ENCODE measurements around the gene AP1M2.

The AP1M2 gene

DNA sequence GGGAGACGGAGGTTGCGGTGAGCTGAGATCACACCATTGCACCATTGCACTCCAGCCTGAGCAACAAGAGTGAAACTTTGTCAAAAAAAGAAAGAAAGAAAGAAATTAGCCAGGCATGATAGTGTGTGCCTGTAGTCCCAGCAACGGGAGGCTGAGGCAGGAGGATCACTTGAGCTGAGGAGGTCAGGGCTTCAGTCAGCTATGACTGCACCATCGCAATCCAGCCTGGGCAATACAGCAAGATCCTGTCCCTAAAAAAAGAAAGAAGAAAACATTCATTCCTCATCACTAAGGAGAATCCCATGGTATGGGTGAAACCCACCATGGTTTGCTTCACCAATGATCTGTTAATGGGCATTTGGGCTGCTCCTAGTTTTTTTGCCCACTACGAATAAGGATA is 13.0 kb upstream of the AP1M2 start:
- Histone ChIP-seq H3K27ac (ENCODE audit: low read depth, low read length, severe bottlenecking) (no peak overlapping the region), H3K4me3 (ENCODE audit: extremely low read depth, insufficient read depth, low read length, poor library complexity, severe bottlenecking) (no peak overlapping the region), H3K4me1 (ENCODE audit: control insufficient read depth, insufficient read depth, low read length, poor library complexity, severe bottlenecking) (peaks cover 17% of the 10 kb centered on the region), H3K36me3 (ENCODE audit: control insufficient read depth, insufficient read depth, low read length) (no peaks in the 10 kb centered on the region), H3K9me3 (ENCODE audit: control insufficient read depth, low read length) (no peaks in the 10 kb centered on the region)
- WGBS, 2 experiments (ENCODE audit: insufficient coverage in 2 of 2): 97 to 100% methylated on average over 3 to 4 of the region's 5 CpGs

DNA sequence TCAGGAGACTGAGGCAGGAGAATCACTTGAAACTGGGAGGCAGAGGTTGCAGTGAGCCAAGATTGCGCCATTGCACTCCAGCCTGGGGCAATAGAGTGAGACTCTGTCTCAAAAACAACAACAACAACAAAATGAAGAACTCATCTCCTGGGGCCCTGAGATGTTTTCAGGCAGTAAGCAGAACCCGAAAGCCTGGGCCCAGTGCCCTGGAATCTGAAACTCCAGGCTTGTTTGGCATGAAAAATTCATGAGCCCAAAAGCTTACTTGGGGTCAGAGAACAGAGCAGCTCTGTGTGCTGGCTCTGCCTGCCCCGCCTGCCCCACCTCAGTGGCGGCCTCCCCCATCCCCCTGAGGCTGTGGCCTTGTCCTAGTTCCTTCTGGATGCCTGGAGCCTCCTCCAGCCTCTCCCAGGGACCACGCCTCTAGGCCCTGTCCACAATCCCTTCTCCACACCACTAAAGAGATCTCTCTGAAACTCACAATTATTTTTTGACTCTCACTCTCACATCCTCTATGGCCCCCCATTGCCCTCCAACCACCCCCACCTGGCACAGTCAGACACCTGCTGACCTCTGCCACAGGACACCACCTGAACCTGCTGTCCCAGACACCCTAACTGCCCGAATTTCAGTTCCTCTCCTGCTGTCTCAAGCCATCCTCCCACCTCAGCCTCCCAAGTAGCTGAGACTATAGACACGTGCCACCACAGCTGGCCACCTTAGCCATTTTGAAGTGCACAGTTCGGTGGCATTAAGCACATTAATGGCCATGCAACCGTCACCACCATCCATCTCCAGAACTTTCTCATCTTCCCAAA is 6.9 kb upstream of the AP1M2 start:
- no peaks in the 10 kb centered on the region for H3K9me3 ChIP-seq (ENCODE audit: control insufficient read depth, low read length)
- H3K4me1 ChIP-seq (ENCODE audit: control insufficient read depth, insufficient read depth, low read length, poor library complexity, severe bottlenecking): no peaks in the 10 kb centered on the region
- 82 to 87% methylated on average over 7 to 9 of the region's 9 CpGs for WGBS, 2 experiments (ENCODE audit: insufficient coverage in 2 of 2)
- no peaks in the 10 kb centered on the region for H3K36me3 ChIP-seq (ENCODE audit: control insufficient read depth, insufficient read depth, low read length)
- no peak overlapping the region for H3K4me3 ChIP-seq (ENCODE audit: extremely low read depth, insufficient read depth, low read length, poor library complexity, severe bottlenecking)
- no peak overlapping the region for H3K27ac ChIP-seq (ENCODE audit: low read depth, low read length, severe bottlenecking)

DNA sequence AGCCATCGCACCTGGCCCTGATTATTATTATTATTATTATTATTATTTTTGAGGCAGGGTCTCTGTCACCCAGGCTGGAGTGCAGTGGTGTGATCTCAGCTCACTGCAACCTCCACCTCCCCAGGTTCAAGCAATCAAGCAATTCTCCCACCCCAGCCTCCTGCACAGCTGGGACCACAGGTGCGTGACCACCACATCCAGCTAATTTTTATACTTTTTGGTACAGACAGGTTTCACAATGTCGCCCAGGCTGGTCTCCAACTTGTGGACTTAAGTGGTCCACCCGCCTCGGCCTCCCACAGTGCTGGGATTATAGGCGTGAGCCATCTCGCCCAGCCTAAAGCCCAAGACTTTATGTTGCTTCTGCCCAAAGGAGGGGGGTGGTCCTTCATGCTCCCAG is 6.0 kb upstream of the AP1M2 start:
- no peaks in the 10 kb centered on the region for H3K4me1 ChIP-seq (ENCODE audit: control insufficient read depth, insufficient read depth, low read length, poor library complexity, severe bottlenecking)
- H3K4me3 ChIP-seq (ENCODE audit: extremely low read depth, insufficient read depth, low read length, poor library complexity, severe bottlenecking): no peak overlapping the region
- 83 to 97% methylated on average over 4 to 6 of the region's 7 CpGs for WGBS, 2 experiments (ENCODE audit: insufficient coverage in 2 of 2)
- H3K9me3 ChIP-seq (ENCODE audit: control insufficient read depth, low read length): no peaks in the 10 kb centered on the region
- no peak overlapping the region for H3K27ac ChIP-seq (ENCODE audit: low read depth, low read length, severe bottlenecking)
- no peaks in the 10 kb centered on the region for H3K36me3 ChIP-seq (ENCODE audit: control insufficient read depth, insufficient read depth, low read length)

DNA sequence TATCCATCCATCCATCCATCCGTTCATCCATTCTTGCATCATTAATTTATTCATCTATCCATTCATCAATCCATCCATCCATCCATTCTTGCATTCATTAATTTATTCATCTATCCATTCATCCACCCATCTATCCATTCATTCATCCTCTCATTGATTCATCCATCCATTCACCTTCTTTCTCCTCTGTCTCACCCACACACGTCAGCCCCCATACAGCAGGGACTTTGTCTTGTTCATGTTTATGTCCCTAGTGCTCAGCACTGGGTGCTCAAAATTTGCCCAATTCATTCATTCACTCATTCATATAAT is 683 bp upstream of the AP1M2 start:
- Histone ChIP-seq H3K27ac (ENCODE audit: low read depth, low read length, severe bottlenecking) (no peak overlapping the region), H3K4me1 (ENCODE audit: control insufficient read depth, insufficient read depth, low read length, poor library complexity, severe bottlenecking) (no peaks in the 10 kb centered on the region)
- 91 to 95% methylated on average over 2 of the region's 2 CpGs for WGBS, 2 experiments (ENCODE audit: insufficient coverage in 2 of 2)

DNA sequence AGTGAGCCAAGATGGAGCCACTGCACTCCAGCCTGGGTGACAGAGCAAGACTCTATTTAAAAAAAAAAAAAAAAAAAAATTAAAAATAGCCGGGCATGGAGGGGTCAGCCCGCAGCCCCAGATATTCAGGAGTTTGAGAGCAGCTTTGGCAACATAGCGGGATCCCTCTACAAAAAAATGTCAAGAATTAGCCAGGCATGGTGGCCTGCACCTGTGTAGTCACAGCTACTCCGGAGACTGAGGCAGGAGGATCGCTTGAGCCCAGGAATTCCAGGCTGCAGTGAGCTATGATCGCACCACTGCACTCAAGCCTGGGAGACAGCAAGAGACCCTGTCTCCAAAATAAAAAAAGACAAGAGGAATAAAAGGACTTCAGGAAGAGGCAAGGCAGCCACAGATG is 716 bp downstream of the AP1M2 start:
- Histone ChIP-seq H3K4me3 (ENCODE audit: extremely low read depth, insufficient read depth, low read length, poor library complexity, severe bottlenecking) (no peak overlapping the region), H3K4me1 (ENCODE audit: control insufficient read depth, insufficient read depth, low read length, poor library complexity, severe bottlenecking) (no peaks in the 10 kb centered on the region), H3K9me3 (ENCODE audit: control insufficient read depth, low read length) (no peaks in the 10 kb centered on the region), H3K27ac (ENCODE audit: low read depth, low read length, severe bottlenecking) (no peak overlapping the region), H3K36me3 (ENCODE audit: control insufficient read depth, insufficient read depth, low read length) (no peaks in the 10 kb centered on the region)
- 96 to 98% methylated on average over 5 to 6 of the region's 6 CpGs for WGBS, 2 experiments (ENCODE audit: insufficient coverage in 2 of 2)

More for the DNA sequence above, 683 bp upstream of the AP1M2 start:
- Histone ChIP-seq H3K4me3 (ENCODE audit: extremely low read depth, insufficient read depth, low read length, poor library complexity, severe bottlenecking) (no peak overlapping the region), H3K9me3 (ENCODE audit: control insufficient read depth, low read length) (no peaks in the 10 kb centered on the region), H3K36me3 (ENCODE audit: control insufficient read depth, insufficient read depth, low read length) (no peaks in the 10 kb centered on the region)

DNA sequence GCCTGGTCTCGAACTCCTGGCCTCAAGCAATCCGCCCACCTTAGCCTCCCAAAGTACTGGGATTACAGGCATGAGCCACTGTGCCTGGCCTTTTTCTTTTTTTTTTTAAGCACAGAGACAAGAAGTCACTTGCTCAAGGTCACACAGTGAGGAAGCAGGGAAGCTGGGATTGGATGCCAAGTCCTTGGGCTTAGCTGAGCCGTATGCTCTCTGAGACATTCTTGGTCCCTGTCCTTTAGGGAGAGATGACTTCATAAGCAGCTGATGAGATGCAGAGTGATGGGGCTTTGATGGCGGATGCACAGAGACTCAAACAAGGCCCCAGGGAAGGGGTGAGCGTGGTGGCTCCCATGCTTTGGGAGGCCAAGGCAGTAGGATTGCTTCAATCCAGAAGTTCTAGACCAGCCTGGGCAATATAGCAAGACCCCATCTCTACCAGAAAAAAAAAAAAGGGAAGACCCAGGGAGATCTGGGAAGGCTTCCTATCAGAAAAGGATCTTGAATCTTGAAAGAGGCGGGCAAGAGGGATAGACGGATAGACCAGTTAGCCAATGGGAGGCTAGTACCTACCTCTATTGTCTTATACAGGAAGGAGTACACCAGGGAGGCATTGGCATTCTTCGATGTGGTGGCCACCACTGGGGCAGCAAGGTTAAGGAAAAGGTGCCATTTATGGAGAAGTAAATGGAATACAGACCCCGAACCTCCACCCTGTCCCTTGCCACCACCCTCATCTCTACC is 3.9 kb downstream of the AP1M2 start:
- no peaks in the 10 kb centered on the region for H3K36me3 ChIP-seq (ENCODE audit: control insufficient read depth, insufficient read depth, low read length)
- no peak overlapping the region for H3K27ac ChIP-seq (ENCODE audit: low read depth, low read length, severe bottlenecking)
- 89 to 96% methylated on average over 5 to 7 of the region's 9 CpGs for whole genome bisulfite sequencing, 2 experiments (ENCODE audit: insufficient coverage in 2 of 2)
- no peaks in the 10 kb centered on the region for H3K9me3 ChIP-seq (ENCODE audit: control insufficient read depth, low read length)
- H3K4me3 ChIP-seq (ENCODE audit: extremely low read depth, insufficient read depth, low read length, poor library complexity, severe bottlenecking): no peak overlapping the region
- H3K4me1 ChIP-seq (ENCODE audit: control insufficient read depth, insufficient read depth, low read length, poor library complexity, severe bottlenecking): no peaks in the 10 kb centered on the region

DNA sequence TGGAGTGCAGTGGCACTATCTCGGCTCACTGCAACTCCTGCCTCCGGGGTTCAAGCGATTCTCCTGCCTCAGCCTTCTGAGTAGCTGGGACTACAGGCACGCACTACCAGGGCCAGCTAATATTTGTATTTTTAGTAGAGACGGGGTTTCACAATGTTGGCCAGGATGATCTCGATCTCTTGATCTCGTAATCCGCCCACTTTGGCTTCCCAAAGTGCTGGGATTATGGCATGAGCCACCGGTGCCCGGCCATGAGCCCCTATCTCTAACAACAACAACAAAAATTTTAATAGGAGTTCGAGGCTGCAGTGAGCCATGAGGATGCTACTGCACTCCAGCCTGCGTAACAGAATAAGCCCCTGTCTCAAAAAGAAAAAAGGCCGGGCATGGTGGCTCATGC is 5.0 kb downstream of the AP1M2 start:
- no peaks in the 10 kb centered on the region for H3K36me3 ChIP-seq (ENCODE audit: control insufficient read depth, insufficient read depth, low read length)
- no peaks in the 10 kb centered on the region for H3K4me1 ChIP-seq (ENCODE audit: control insufficient read depth, insufficient read depth, low read length, poor library complexity, severe bottlenecking)
- 97 to 98% methylated on average over 11 to 12 of the region's 13 CpGs for WGBS, 2 experiments (ENCODE audit: insufficient coverage in 2 of 2)
- no peaks in the 10 kb centered on the region for H3K9me3 ChIP-seq (ENCODE audit: control insufficient read depth, low read length)
- no peak overlapping the region for H3K4me3 ChIP-seq (ENCODE audit: extremely low read depth, insufficient read depth, low read length, poor library complexity, severe bottlenecking)
- H3K27ac ChIP-seq (ENCODE audit: low read depth, low read length, severe bottlenecking): no peak overlapping the region

DNA sequence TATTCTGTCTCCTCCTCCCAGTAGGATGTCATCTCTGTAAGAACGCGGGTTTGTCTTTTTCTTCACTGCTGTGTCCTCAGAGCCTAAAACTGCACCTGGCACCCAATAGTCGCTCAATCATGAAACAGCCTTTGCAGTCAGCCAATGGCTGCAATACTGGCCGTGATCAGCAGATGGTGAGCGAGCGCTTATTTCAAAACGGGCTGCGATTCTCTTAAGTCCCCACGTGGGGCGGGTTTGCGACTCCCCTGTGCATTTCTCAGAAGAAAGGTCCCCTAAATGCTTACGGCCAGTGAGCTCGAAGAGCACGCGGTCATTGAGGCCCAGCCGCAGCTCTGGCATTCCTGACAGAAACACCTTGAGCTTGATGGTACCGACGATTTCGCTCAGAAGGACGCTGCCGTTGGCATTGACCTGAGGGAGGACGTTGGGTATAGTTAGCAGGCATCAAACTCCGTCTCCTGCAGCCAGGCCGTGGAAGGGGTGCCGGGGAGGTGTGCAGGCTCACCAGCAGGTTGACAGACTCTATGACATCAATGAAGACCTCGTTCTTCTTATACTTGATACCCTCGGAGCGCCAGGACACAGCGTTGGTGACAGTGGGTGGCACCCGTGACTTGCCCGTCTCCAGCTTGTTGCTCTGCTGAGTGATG is 6.0 kb downstream of the AP1M2 start:
- WGBS, 2 experiments (ENCODE audit: insufficient coverage in 2 of 2): 36 to 37% methylated on average over 31 of the region's 31 CpGs
- H3K9me3 ChIP-seq (ENCODE audit: control insufficient read depth, low read length): no peaks in the 10 kb centered on the region
- H3K4me3 ChIP-seq (ENCODE audit: extremely low read depth, insufficient read depth, low read length, poor library complexity, severe bottlenecking): no peak overlapping the region
- no peaks in the 10 kb centered on the region for H3K36me3 ChIP-seq (ENCODE audit: control insufficient read depth, insufficient read depth, low read length)
- peaks cover 3% of the 10 kb centered on the region for H3K4me1 ChIP-seq (ENCODE audit: control insufficient read depth, insufficient read depth, low read length, poor library complexity, severe bottlenecking)
- H3K27ac ChIP-seq (ENCODE audit: low read depth, low read length, severe bottlenecking): no peak overlapping the region

DNA sequence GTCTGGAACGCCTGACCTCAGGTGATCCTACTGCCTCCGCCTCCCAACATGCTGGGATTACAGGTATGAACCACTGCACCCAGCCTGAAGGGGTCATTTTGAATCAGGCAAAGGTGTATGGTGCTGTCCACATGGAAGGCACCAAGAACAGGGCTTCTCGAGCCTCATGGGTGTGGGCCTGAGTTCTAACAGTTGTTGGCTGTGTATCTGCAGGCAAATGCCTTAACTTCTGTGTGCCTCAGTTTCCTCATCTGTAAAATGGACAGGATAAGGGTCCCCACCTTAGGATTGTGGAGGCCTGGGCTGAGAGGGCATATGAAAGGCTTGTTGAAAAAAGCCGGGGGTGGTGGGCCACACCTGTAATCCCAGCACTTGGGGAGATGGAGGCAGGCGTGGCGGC is 9.2 kb downstream of the AP1M2 start:
- Histone ChIP-seq H3K27ac (ENCODE audit: low read depth, low read length, severe bottlenecking) (no peak overlapping the region), H3K4me1 (ENCODE audit: control insufficient read depth, insufficient read depth, low read length, poor library complexity, severe bottlenecking) (peaks cover 3% of the 10 kb centered on the region), H3K36me3 (ENCODE audit: control insufficient read depth, insufficient read depth, low read length) (no peaks in the 10 kb centered on the region), H3K9me3 (ENCODE audit: control insufficient read depth, low read length) (no peaks in the 10 kb centered on the region), H3K4me3 (ENCODE audit: extremely low read depth, insufficient read depth, low read length, poor library complexity, severe bottlenecking) (no peak overlapping the region)
- 88 to 93% methylated on average over 5 to 6 of the region's 6 CpGs for WGBS, 2 experiments (ENCODE audit: insufficient coverage in 2 of 2)

DNA sequence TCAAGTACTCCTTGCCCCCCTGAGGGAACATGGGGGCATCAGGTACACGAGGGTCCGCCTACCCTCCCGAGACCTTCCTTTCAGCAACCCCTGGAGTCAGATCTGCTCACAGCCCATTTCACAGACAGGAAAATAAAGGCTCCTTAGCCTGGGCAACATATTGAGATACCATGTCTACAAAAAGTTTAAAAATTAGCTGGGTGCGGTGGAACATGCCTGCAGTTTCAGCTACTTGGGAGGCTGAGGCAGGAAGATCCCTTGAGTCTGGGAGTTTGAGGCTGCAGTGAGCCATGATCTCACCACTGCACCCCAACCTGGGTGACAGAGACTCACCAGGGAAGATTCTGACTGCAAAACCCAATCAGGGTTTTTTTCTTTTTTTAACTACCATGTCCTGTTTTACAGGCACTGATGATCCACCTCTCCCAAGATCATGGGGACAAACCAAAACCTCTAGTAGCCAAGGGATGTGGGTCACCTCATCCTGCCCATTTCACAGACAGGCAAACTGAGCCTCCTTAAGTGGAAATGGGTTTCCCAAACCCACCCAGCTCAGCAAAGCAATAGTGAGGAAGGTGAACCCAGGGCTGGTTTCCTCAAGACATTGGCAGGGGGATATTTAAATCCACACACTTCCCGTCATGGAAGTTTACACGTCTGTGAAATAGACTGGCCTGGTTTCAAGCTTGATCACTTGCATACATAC is 11.9 kb downstream of the AP1M2 start:
- 98 to 100% methylated on average over 5 to 6 of the region's 6 CpGs for WGBS, 2 experiments (ENCODE audit: insufficient coverage in 2 of 2)
- no peaks in the 10 kb centered on the region for H3K36me3 ChIP-seq (ENCODE audit: control insufficient read depth, insufficient read depth, low read length)

More for the DNA sequence above, 11.9 kb downstream of the AP1M2 start:
- H3K4me3 ChIP-seq (ENCODE audit: extremely low read depth, insufficient read depth, low read length, poor library complexity, severe bottlenecking): no peak overlapping the region
- no peaks in the 10 kb centered on the region for H3K9me3 ChIP-seq (ENCODE audit: control insufficient read depth, low read length)
- no peak overlapping the region for H3K27ac ChIP-seq (ENCODE audit: low read depth, low read length, severe bottlenecking)
- peaks cover 3% of the 10 kb centered on the region for H3K4me1 ChIP-seq (ENCODE audit: control insufficient read depth, insufficient read depth, low read length, poor library complexity, severe bottlenecking)

Measured in mesodermal cell (in vitro differentiated cells).